OCI-LY3 (cell line): ENCODE data around the gene TBX1.

Experiments
- H2AFZ ChIP-seq: fragments of 200-600, 300-600 bp; shearing (Covaris generic); 2 replicates; pipeline ENCODE4 v1.6.0; 2014; ENCODE audit warnings: antibody characterized with exemption, low read depth, low read length
- H3K27ac ChIP-seq: fragments of 200-600, 300-600 bp; sonication (generic); 2 replicates; pipeline ENCODE4 v1.5.1; 2014; ENCODE audit warnings: mild to moderate bottlenecking, low read length, moderate library complexity, mixed read lengths
- H3K27me3 ChIP-seq: fragments of 200-600, 300-600 bp; sonication (generic); 2 replicates; pipeline ENCODE4 v1.6.1; 2014; ENCODE audit warnings: low read depth, low read length, mixed read lengths
- H3K36me3 ChIP-seq: fragments of 200-600, 300-600 bp; sonication (generic); replicated peaks from 2 replicates; pipeline ENCODE3; 2014; ENCODE audit warnings: low read depth, low read length, mixed read lengths
- H3K4me1 ChIP-seq: fragments of 300-600, 200-600 bp; sonication (generic); 2 replicates; pipeline ENCODE4 v1.6.1; 2014; ENCODE audit warnings: low read length, mixed read lengths
- H3K4me2 ChIP-seq: fragments of 200-600, 300-600 bp; sonication (generic); 2 replicates; pipeline ENCODE4 v1.6.1; 2014; ENCODE audit warnings: low read length, mixed read lengths
- H3K4me3 ChIP-seq: fragments of 300-600, 200-600 bp; sonication (generic); 2 replicates; pipeline ENCODE4 v1.5.1; 2014; ENCODE audit warnings: antibody characterized with exemption, mild to moderate bottlenecking, low read length, moderate library complexity
- H3K79me2 ChIP-seq: fragments of 300-600, 200-600 bp; shearing (Covaris generic); 2 replicates; pipeline ENCODE4 v1.6.1; 2014; ENCODE audit warnings: mild to moderate bottlenecking, low read length, mixed read lengths
- H3K9ac ChIP-seq: fragments of 300-600, 200-600 bp; shearing (Covaris generic); 2 replicates; pipeline ENCODE4 v1.6.0; 2014; ENCODE audit warnings: mild to moderate bottlenecking, low read length, moderate library complexity
- H3K9me3 ChIP-seq: fragments of 200-600, 300-600 bp; shearing (Covaris generic); 2 replicates; pipeline ENCODE4 v1.6.1; 2014; ENCODE audit warnings: low read length, mixed read lengths; ENCODE audit not compliant: insufficient read depth
- H4K20me1 ChIP-seq: fragments of 200-600, 300-600 bp; sonication (generic); 2 replicates; pipeline ENCODE4 v1.6.1; 2016; ENCODE audit warnings: low read length, mixed read lengths; ENCODE audit not compliant: insufficient read depth
- CTCF ChIP-seq: fragments of 200-600, 300-600 bp; sonication (generic); IDR thresholded peaks from 2 replicates; pipeline ENCODE4 v1.5.1; 2014; ENCODE audit warnings: antibody characterized with exemption, low read length, low read depth
- EZH2phosphoT487 ChIP-seq: fragments of 200-600 bp; shearing (Covaris generic); IDR thresholded peaks from 2 replicates; pipeline ENCODE4 v1.6.1; 2018; ENCODE audit warnings: antibody characterized with exemption, mixed run types, low read depth

TBX1 gene

GRCh38 chr22:19728836-19729235 lies 31.7 kb upstream of the TBX1 start:
- no peak for TF ChIP-seq CTCF
- no peaks in the 10 kb centered on the region for H3K4me1 ChIP-seq
- H3K9me3 ChIP-seq = no peaks in the 10 kb centered on the region
- no peaks in the 10 kb centered on the region for H3K27me3 ChIP-seq
- no peak overlapping the region for H3K27ac ChIP-seq
- H3K4me3 ChIP-seq = no peak overlapping the region
- H3K9ac ChIP-seq = no peak overlapping the region
- H4K20me1 ChIP-seq = no peaks in the 10 kb centered on the region
- no peak overlapping the region for H3K4me2 ChIP-seq
- H3K79me2 ChIP-seq = no peaks in the 10 kb centered on the region
- H2AFZ ChIP-seq = no peak overlapping the region
- H3K36me3 ChIP-seq = no peaks in the 10 kb centered on the region

GRCh38 chr22:19729507-19729906 lies 31.1 kb upstream of the TBX1 start:
- Histone ChIP-seq H3K4me2 (no peak overlapping the region), H3K4me1 (no peaks in the 10 kb centered on the region), H4K20me1 (no peaks in the 10 kb centered on the region), H3K4me3 (no peak overlapping the region), H3K27me3 (no peaks in the 10 kb centered on the region), H3K36me3 (no peaks in the 10 kb centered on the region), H3K9ac (no peak overlapping the region), H3K79me2 (no peaks in the 10 kb centered on the region), H2AFZ (no peak overlapping the region), H3K27ac (no peak overlapping the region), H3K9me3 (no peaks in the 10 kb centered on the region)
- no peak for TF ChIP-seq EZH2phosphoT487
- no peak for TF ChIP-seq CTCF

DNA sequence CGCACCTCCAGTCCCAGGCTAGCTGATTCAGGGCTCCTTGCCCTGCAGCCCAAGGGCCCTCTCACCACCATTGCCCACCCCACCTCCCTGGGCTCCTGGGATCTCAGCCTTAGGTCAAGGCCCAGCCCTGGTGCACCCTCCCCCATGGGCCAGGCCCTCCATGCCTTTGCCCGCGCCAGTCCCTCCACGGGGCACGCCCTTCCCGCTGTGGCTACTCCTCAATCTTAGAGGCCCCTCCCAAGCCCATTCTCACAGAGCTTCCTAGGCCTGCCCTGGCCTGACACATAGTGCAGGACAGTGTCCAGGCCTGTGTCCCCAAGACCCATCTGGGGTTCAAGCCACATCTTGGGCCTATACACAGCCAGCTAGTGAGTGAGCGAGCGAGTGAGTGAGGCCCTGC lies 30.4 kb upstream of the TBX1 start:
- Histone ChIP-seq H3K4me2 (peak overlapping the region; percentile 75), H2AFZ (peak overlapping the region; percentile 96), H4K20me1 (no peaks in the 10 kb centered on the region), H3K27ac (no peak overlapping the region), H3K79me2 (no peaks in the 10 kb centered on the region), H3K27me3 (no peaks in the 10 kb centered on the region), H3K4me3 (peak overlapping the region; percentile 74), H3K9ac (peak overlapping the region; percentile 24; the same call in 1 of the 2 replicates), H3K9me3 (no peaks in the 10 kb centered on the region), H3K4me1 (no peaks in the 10 kb centered on the region), H3K36me3 (no peaks in the 10 kb centered on the region)
- TF ChIP-seq EZH2phosphoT487 = no peak
- no peak for TF ChIP-seq CTCF

DNA sequence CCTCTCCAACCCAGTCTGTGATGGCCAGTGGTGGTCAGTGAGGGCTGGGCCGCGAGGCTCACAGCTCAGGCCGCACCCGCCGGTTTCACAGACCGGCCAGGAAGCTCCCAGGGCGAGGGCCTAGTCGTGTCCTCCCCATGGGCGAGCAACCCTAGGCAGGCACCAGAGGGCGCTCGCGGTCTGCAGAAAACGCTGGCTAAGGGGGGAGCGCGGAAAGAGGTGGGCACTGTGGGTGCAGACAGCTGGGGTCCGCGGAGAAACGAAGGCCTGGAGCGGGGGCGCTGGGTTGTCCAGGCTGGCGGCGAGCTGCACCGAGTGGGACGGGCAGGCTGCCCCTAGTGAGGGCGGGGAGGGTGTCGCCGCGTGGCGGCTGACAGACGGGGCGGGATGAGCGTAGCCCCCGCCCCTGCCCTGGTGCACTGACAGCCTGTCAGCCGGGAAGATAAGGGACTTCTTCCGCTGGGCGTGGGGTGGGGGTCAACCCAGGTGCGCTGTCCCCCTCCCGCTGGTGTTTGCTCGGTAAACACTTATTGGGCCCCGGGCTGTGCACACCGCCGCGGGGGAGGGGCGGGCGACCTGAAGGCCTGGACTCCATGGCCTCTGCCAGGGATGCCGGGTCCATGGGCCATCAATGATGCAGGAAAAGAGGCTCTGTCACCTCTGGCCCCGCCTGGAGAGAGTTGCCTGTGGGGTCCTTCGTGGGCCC lies 29.8 kb upstream of the TBX1 start:
- Histone ChIP-seq H3K9me3 (no peaks in the 10 kb centered on the region), H3K27ac (no peak overlapping the region), H3K9ac (peak overlapping the region; percentile 24; the same call in 1 of the 2 replicates), H3K79me2 (no peaks in the 10 kb centered on the region), H2AFZ (peak overlapping the region; percentile 96), H3K27me3 (no peaks in the 10 kb centered on the region), H3K4me2 (peak overlapping the region; percentile 75), H3K4me1 (no peaks in the 10 kb centered on the region), H4K20me1 (no peaks in the 10 kb centered on the region), H3K4me3 (peak overlapping the region; percentile 74), H3K36me3 (no peaks in the 10 kb centered on the region)
- peak; percentile 97 for TF ChIP-seq CTCF
- no peak for TF ChIP-seq EZH2phosphoT487
